IMR-90 (cell line): ENCODE measurements around the gene RPTOR. TPM values are rescaled to one million over a fixed set of nuclear protein-coding genes. Genes with fewer than 3 reads are reported as not detected.

Source experiments
- ATAC-seq: fragments of 200-7000 bp; cut with Tn5 transposase; 2 replicates; pipeline ENCODE4 v1.9.1; 2020; ENCODE audit warnings: low read depth, mild to moderate bottlenecking, moderate library complexity
- BruUV-seq: library from RNA; stranded (reverse); fragments of 400-500 nt; replicated peaks from 2 replicates; lab custom pipeline; 2021; lab: Mats Ljungman, UMichigan
- CTCF ChIA-PET: fragments of 300-600 bp; formaldehyde crosslinking; extraction: SDS; loops from one replicate; lab custom pipeline; 2021; ENCODE audit warnings: antibody characterized with exemption; lab: Yijun Ruan, JAX
- POLR2A ChIA-PET: fragments of 300-600 bp; sonication (Branson Sonifier 250); formaldehyde crosslinking; loops from one replicate; lab custom pipeline; 2022; ENCODE audit warnings: antibody characterized with exemption; ENCODE audit not compliant: unreplicated experiment; lab: Charles Lee
- DNase-seq: peaks from one replicate; pipeline ENCODE4 v3.0.0; 2013
- H2AFZ ChIP-seq: replicated peaks from 2 replicates; pipeline ENCODE3; 2013; ENCODE audit warnings: low read length, mild to moderate bottlenecking; ENCODE audit not compliant: poor library complexity
- H2AK5ac ChIP-seq: 2 replicates; pipeline ENCODE4 v1.6.1; 2013; ENCODE audit warnings: low read depth, low read length, inconsistent platforms
- H2AK9ac ChIP-seq: replicated peaks from 2 replicates; pipeline ENCODE3; 2013; ENCODE audit warnings: mild to moderate bottlenecking, low read depth, low read length, moderate library complexity; ENCODE audit not compliant: poor library complexity
- H2BK120ac ChIP-seq: 2 replicates; pipeline ENCODE4 v1.6.1; 2013; ENCODE audit warnings: low read depth, low read length, inconsistent platforms
- H2BK15ac ChIP-seq: 3 replicates; pipeline ENCODE4 v1.6.1; 2013; ENCODE audit warnings: low read depth, low read length, inconsistent platforms
- H2BK20ac ChIP-seq: 2 replicates; pipeline ENCODE4 v1.6.1; 2013; ENCODE audit warnings: low read depth, mild to moderate bottlenecking, inconsistent platforms, low read length, moderate library complexity
- H2BK5ac ChIP-seq: 2 replicates; pipeline ENCODE4 v1.6.1; 2013; ENCODE audit warnings: mild to moderate bottlenecking, low read depth, low read length, inconsistent platforms; ENCODE audit not compliant: poor library complexity, severe bottlenecking
- H3K14ac ChIP-seq: replicated peaks from 2 replicates; pipeline ENCODE4 v1.6.1; 2013; ENCODE audit warnings: low read depth, low read length, inconsistent platforms
- H3K18ac ChIP-seq: 2 replicates; pipeline ENCODE4 v1.6.1; 2013; ENCODE audit warnings: low read depth, low read length, control low read depth
- H3K23ac ChIP-seq: 2 replicates; pipeline ENCODE4 v1.6.1; 2013; ENCODE audit warnings: low read depth, low read length, inconsistent platforms
- H3K27ac ChIP-seq: 2 replicates; pipeline ENCODE4 v1.5.1; 2013; ENCODE audit warnings: mild to moderate bottlenecking, control low read depth, low read length; ENCODE audit not compliant: insufficient read depth
- H3K27me3 ChIP-seq: 2 replicates; pipeline ENCODE4 v1.6.1; 2013; ENCODE audit warnings: low read length; ENCODE audit not compliant: control insufficient read depth, insufficient read depth
- H3K36me3 ChIP-seq: 2 replicates; pipeline ENCODE4 v1.6.1; 2013; ENCODE audit warnings: low read length, mixed read lengths; ENCODE audit not compliant: control insufficient read depth, insufficient read depth
- H3K4ac ChIP-seq: 2 replicates; pipeline ENCODE4 v1.6.1; 2013; ENCODE audit warnings: low read depth, low read length, inconsistent platforms
- H3K4me1 ChIP-seq: 2 replicates; pipeline ENCODE4 v1.6.1; 2013; ENCODE audit warnings: low read length, mixed read lengths; ENCODE audit not compliant: control insufficient read depth, insufficient read depth
- H3K4me2 ChIP-seq: 2 replicates; pipeline ENCODE4 v1.6.1; 2013; ENCODE audit warnings: low read depth, mild to moderate bottlenecking, control low read depth, low read length, moderate library complexity
- H3K4me3 ChIP-seq: 2 replicates; pipeline ENCODE4 v1.5.1; 2013; ENCODE audit warnings: low read depth, mild to moderate bottlenecking, control low read depth, low read length, moderate library complexity; ENCODE audit not compliant: insufficient read depth
- H3K56ac ChIP-seq: 2 replicates; pipeline ENCODE4 v1.6.1; 2013; ENCODE audit warnings: low read length, inconsistent platforms; ENCODE audit not compliant: insufficient read depth; ENCODE audit errors: extremely low read depth
- H3K79me1 ChIP-seq, 2 experiments: 2 replicates each; pipeline ENCODE4 v1.6.1; 2013; ENCODE audit warnings: low read length in 2 of 2, inconsistent platforms in 1 of 2, low read depth in 1 of 2
- H3K9ac ChIP-seq: 2 replicates; pipeline ENCODE4 v1.6.1; 2013; ENCODE audit warnings: low read depth, low read length, control low read depth
- H3K9me1 ChIP-seq: 2 replicates; pipeline ENCODE4 v1.6.1; 2013; ENCODE audit warnings: low read length, inconsistent platforms; ENCODE audit not compliant: insufficient read depth
- H3K9me3 ChIP-seq: 2 replicates; pipeline ENCODE4 v1.6.1; 2013; ENCODE audit warnings: low read length; ENCODE audit not compliant: control insufficient read depth, insufficient read depth
- H4K20me1 ChIP-seq: 2 replicates; pipeline ENCODE4 v1.6.1; 2013; ENCODE audit warnings: low read length, inconsistent platforms; ENCODE audit not compliant: insufficient read depth
- H4K5ac ChIP-seq: 2 replicates; pipeline ENCODE4 v1.6.1; 2013; ENCODE audit warnings: mild to moderate bottlenecking, low read depth, low read length, control low read depth
- H4K8ac ChIP-seq, 2 experiments: 2 replicates each; pipeline ENCODE4 v1.6.1; 2013; ENCODE audit warnings: low read depth in 2 of 2, low read length in 2 of 2, control low read depth in 1 of 2, inconsistent platforms in 1 of 2
- H4K91ac ChIP-seq: 2 replicates; pipeline ENCODE4 v1.6.1; 2013; ENCODE audit warnings: low read depth, low read length, inconsistent platforms; ENCODE audit not compliant: insufficient read depth
- BHLHE40 ChIP-seq: fragments of 150-350 bp; IDR thresholded peaks from 2 replicates; pipeline ENCODE4 v1.6.1; 2016; ENCODE audit warnings: mild to moderate bottlenecking, low read depth, low read length
- CEBPB ChIP-seq: IDR thresholded peaks from 2 replicates; pipeline ENCODE4 v1.6.1; 2012; ENCODE audit warnings: low read depth, low read length, improper control_type of control experiment
- CHD1 ChIP-seq: IDR thresholded peaks from 2 replicates; pipeline ENCODE4 v1.6.1; 2012; ENCODE audit warnings: low read depth, low read length, improper control_type of control experiment
- FOS ChIP-seq: fragments of 150-350 bp; IDR thresholded peaks from 2 replicates; pipeline ENCODE4 v1.6.1; 2016; ENCODE audit warnings: low read depth, low read length
- MAFK ChIP-seq: IDR thresholded peaks from 2 replicates; pipeline ENCODE4 v1.6.1; 2012; ENCODE audit warnings: low read depth, low read length, improper control_type of control experiment
- MAZ ChIP-seq: IDR thresholded peaks from 2 replicates; pipeline ENCODE4 v1.6.1; 2012; ENCODE audit warnings: low read depth, mild to moderate bottlenecking, low read length, improper control_type of control experiment, moderate library complexity, borderline replicate concordance
- MXI1 ChIP-seq: IDR thresholded peaks from 2 replicates; pipeline ENCODE4 v1.6.1; 2012; ENCODE audit warnings: low read depth, mild to moderate bottlenecking, low read length, moderate library complexity, borderline replicate concordance
- NFE2L2 ChIP-seq: fragments of 150-350 bp; IDR thresholded peaks from 2 replicates; pipeline ENCODE4 v1.6.1; 2016; ENCODE audit warnings: low read depth, mild to moderate bottlenecking, low read length
- POLR2A ChIP-seq: IDR thresholded peaks from 2 replicates; pipeline ENCODE4 v1.6.1; 2012; ENCODE audit warnings: mild to moderate bottlenecking, low read depth, low read length
- RCOR1 ChIP-seq: IDR thresholded peaks from 2 replicates; pipeline ENCODE4 v1.6.1; 2012; ENCODE audit warnings: mild to moderate bottlenecking, low read length, improper control_type of control experiment; ENCODE audit not compliant: insufficient replicate concordance
- RFX5 ChIP-seq: IDR thresholded peaks from 2 replicates; pipeline ENCODE4 v1.8.0; 2012; ENCODE audit warnings: low read depth, mild to moderate bottlenecking, low read length, moderate library complexity
- SMC3 ChIP-seq: fragments of 150-350 bp; IDR thresholded peaks from 2 replicates; pipeline ENCODE4 v1.6.1; 2016; ENCODE audit warnings: low read depth, mild to moderate bottlenecking, antibody characterized with exemption, low read length, moderate library complexity
- WGBS, 2 experiments: methylation state at CpG; one replicate each; pipeline versions ENCODE4 v1.1.5 to v1.1.7; 2013; ENCODE audit warnings: missing lambda C conversion rate in 2 of 2; ENCODE audit not compliant: insufficient read length in 1 of 2; ENCODE audit errors: extremely low coverage in 2 of 2; 5-methylcytosine and 5-hydroxymethylcytosine counted together
- dilution Hi-C: fragments of 300-500 bp; cut with HindIII; formaldehyde crosslinking; loops from one replicate; pipeline ENCODE4 v1.14.3; 2018; ENCODE audit warnings: low sequenced_read_pairs; ENCODE audit not compliant: unreplicated experiment
- in situ Hi-C: fragments of 300-500 bp; cut with MboI; formaldehyde crosslinking; loops from 3 replicates; pipeline ENCODE4 v1.14.3; 2019; ENCODE audit warnings: low sequenced_read_pairs, inconsistent platforms, mixed read lengths
- intact Hi-C: fragments of 100-400 bp; cut with micrococcal nuclease; formaldehyde crosslinking; loops from 2 replicates; pipeline ENCODE4 v1.10.0; 2022
- polyA plus RNA-seq, 3 experiments: library from polyadenylated mRNA; depleted of rRNA; stranded (reverse); fragments of >200 nt; gene quantifications; 2 replicates each; pipeline ENCODE4 v1.2.3, GENCODE V29; 2012; ENCODE audit warnings: low replicate concordance in 1 of 3
- total RNA-seq: library from RNA; depleted of rRNA; stranded (reverse); fragments of >200 nt; gene quantifications from 2 replicates; pipeline ENCODE4 v1.2.3, GENCODE V29; 2012
- TF ChIP-seq, protein P1 (sequence below): fragments of 150-350 bp; IDR thresholded peaks from 2 replicates; pipeline ENCODE4 v1.6.1; 2016; ENCODE audit warnings: low read depth, mild to moderate bottlenecking, low read length, moderate library complexity, borderline replicate concordance
- TF ChIP-seq, protein P2 (sequence below): conservative IDR thresholded peaks from 2 replicates; pipeline ENCODE4 v1.5.1; 2012; ENCODE audit warnings: mild to moderate bottlenecking, low read depth, low read length, improper control_type of control experiment
- TF ChIP-seq, protein P3 (sequence below): fragments of 150-350 bp; IDR thresholded peaks from 2 replicates; pipeline ENCODE4 v1.6.1; 2017; ENCODE audit warnings: mild to moderate bottlenecking, antibody characterized with exemption, low read length, low read depth

The RPTOR gene
- total and polyA plus RNA-seq, 2 of the 4 experiments (the other 2 are of a cell fraction), result 10.8 to 14.7 TPM

DNA sequence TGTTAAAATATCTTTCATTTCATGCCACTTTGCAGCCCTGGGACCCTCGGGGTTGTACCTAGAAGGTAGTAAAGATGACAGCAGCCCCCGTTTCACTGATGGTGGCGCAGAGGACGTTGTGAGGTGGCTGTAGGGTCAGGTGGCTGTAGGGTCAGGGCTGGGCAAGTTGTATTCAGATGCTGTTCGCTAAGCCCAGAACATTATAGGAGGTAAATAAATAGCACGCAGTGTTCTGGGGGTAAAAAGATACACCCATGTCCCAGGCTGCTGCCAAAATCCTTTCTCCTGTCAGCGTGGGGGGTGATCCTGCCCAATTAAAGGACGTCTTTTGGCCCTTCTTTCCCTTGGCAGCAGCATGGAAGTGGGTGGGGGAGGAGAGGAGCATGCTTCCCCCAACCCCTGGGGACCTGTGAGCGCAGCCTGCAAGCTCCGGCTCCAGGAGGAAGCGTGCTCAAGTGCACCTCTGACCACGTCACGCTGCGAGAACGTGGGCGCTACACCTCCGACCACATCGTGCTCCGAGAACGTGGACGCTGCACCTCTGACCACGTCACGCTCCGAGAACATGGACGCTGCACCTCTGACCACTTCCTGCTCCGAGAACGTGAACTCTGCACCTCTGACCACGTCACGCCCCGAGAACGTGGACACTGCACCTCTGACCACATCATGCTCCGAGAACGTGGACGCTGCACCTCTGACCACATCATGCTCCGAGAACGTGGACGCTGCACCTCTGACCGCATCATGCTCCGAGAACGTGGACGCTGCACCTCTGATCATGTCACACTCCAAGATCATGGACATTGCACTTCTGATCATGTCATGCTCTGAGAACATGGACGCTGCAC lies 182.1 kb downstream of the RPTOR start:
- no peak overlapping the region for H3K23ac ChIP-seq
- no peak overlapping the region for H4K5ac ChIP-seq
- peaks cover 25% of the 10 kb centered on the region for H3K4me1 ChIP-seq
- ATAC-seq, result no peak
- H3K18ac ChIP-seq, result no peak overlapping the region
- H3K9me3 ChIP-seq, result no peaks in the 10 kb centered on the region
- no peak overlapping the region for H3K56ac ChIP-seq
- peaks cover 43 to 89% of the 10 kb centered on the region in 2 experiments for H3K79me1 ChIP-seq
- no peak overlapping the region for H2BK5ac ChIP-seq
- BruUV-seq, result no TSS peak
- no peak overlapping the region; a peak in 1 of 4 replicates for H4K8ac ChIP-seq
- no peak overlapping the region for H2AFZ ChIP-seq
- H3K9me1 ChIP-seq, result peaks cover 27% of the 10 kb centered on the region
- H2AK9ac ChIP-seq, result peak overlapping the region; percentile 14
- no peak overlapping the region for H2BK20ac ChIP-seq
- no peak for DNase-seq
- H2BK120ac ChIP-seq, result no peak overlapping the region; the same call in 1 of the 2 replicates
- no peaks in the 10 kb centered on the region for H3K27me3 ChIP-seq
- dilution Hi-C loops (no loop called here), in situ Hi-C loops (no loop called here), intact Hi-C loops (no loop called here)
- WGBS, 2 experiments, result 92% methylated on average over 38 of the region's 42 CpGs; no CpG with 5 or more reads in 1 of the 2 experiments
- no peak overlapping the region for H3K14ac ChIP-seq
- H3K27ac ChIP-seq, result no peak overlapping the region
- H2AK5ac ChIP-seq, result peak overlapping the region; percentile 31
- no peaks in the 10 kb centered on the region for H4K20me1 ChIP-seq
- no peak overlapping the region for H3K4me2 ChIP-seq
- no peak overlapping the region for H2BK15ac ChIP-seq
- CTCF ChIA-PET, result no interaction called here
- POLR2A ChIA-PET, result no interaction called here
- H3K36me3 ChIP-seq, result no peaks in the 10 kb centered on the region
- no peak overlapping the region for H3K4me3 ChIP-seq
- no peak overlapping the region for H3K9ac ChIP-seq
- H4K91ac ChIP-seq, result no peak overlapping the region
- H3K4ac ChIP-seq, result peak overlapping the region; percentile 50; the same call in 1 of the 2 replicates
- TF ChIP-seq, protein P1, sequence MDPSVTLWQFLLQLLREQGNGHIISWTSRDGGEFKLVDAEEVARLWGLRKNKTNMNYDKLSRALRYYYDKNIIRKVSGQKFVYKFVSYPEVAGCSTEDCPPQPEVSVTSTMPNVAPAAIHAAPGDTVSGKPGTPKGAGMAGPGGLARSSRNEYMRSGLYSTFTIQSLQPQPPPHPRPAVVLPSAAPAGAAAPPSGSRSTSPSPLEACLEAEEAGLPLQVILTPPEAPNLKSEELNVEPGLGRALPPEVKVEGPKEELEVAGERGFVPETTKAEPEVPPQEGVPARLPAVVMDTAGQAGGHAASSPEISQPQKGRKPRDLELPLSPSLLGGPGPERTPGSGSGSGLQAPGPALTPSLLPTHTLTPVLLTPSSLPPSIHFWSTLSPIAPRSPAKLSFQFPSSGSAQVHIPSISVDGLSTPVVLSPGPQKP, result no peak
- no peak for TF ChIP-seq CEBPB
- TF ChIP-seq FOS, result no peak
- no peak for TF ChIP-seq POLR2A
- no peak for TF ChIP-seq NFE2L2
- no peak for TF ChIP-seq RCOR1
- TF ChIP-seq, protein P2, sequence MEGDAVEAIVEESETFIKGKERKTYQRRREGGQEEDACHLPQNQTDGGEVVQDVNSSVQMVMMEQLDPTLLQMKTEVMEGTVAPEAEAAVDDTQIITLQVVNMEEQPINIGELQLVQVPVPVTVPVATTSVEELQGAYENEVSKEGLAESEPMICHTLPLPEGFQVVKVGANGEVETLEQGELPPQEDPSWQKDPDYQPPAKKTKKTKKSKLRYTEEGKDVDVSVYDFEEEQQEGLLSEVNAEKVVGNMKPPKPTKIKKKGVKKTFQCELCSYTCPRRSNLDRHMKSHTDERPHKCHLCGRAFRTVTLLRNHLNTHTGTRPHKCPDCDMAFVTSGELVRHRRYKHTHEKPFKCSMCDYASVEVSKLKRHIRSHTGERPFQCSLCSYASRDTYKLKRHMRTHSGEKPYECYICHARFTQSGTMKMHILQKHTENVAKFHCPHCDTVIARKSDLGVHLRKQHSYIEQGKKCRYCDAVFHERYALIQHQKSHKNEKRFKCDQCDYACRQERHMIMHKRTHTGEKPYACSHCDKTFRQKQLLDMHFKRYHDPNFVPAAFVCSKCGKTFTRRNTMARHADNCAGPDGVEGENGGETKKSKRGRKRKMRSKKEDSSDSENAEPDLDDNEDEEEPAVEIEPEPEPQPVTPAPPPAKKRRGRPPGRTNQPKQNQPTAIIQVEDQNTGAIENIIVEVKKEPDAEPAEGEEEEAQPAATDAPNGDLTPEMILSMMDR, result no peak
- no peak for TF ChIP-seq CHD1
- no peak for TF ChIP-seq BHLHE40
- TF ChIP-seq MAFK, result no peak
- no peak for TF ChIP-seq RFX5
- TF ChIP-seq, protein P3, sequence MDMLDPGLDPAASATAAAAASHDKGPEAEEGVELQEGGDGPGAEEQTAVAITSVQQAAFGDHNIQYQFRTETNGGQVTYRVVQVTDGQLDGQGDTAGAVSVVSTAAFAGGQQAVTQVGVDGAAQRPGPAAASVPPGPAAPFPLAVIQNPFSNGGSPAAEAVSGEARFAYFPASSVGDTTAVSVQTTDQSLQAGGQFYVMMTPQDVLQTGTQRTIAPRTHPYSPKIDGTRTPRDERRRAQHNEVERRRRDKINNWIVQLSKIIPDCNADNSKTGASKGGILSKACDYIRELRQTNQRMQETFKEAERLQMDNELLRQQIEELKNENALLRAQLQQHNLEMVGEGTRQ, result no peak
- TF ChIP-seq MAZ, result no peak
- no peak for TF ChIP-seq MXI1
- TF ChIP-seq SMC3, result no peak
